GM19372 (cell line): ENCODE results near the gene ZBTB7B.

Experiments used
- ATAC-seq: cut with Tn5 transposase; IDR thresholded peaks from one replicate; pipeline ENCODE4 v1.9.1; 2021; ENCODE audit warnings: mild to moderate bottlenecking, low read depth, moderate library complexity; ENCODE audit not compliant: unreplicated experiment

Gene ZBTB7B

DNA sequence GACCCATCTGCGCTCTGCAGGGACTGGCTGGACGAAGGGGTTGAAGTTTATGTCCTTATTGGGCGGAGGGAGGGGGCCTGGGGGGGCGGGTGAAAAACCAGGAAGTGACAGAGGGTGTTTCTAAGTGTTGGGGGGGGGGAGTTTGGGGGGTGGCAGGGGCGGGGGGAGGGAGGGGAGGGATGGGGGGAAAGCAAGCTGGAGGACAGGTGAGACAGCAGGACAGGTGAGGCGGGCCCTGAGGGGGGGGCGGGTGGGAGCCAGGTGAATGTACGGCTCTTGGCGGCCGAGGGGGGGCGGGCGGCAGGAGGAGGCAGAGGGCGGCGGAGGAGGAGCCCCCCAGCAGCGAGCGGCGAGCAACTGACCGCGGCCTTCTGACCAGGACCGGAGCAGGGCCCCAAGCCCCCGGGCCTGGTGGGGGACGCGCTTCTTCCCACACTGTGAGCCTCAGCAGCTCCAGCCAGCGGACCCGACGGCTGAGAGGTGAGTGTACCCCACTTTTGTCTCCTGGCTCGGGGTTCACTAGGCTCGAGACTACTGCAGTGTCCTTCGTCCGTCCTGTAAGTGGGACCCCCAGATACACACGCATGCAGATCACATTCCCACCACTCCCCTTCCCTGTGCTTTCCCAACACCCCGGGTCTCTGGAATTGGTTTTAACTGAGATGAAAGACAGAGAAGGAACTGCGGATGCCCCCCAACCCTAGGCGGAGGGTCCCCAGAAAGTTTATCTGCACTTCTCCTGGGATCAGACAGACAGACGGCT is at the start of gene ZBTB7B:
Gene ZBTB7B (plus strand): TSS at position 339 of the 763 bp plus-strand sequence. CDS start 11,859 bp downstream, outside the sequence.
- ATAC-seq, result peak; percentile 2

- no peak for ATAC-seq
These were observed 49.0 kb upstream of the ZBTB7B start for GRCh38 chr1:154953611-154954038.

- no peak for ATAC-seq
These were observed 48.1 kb upstream of the ZBTB7B start for GRCh38 chr1:154954541-154954940.

DNA sequence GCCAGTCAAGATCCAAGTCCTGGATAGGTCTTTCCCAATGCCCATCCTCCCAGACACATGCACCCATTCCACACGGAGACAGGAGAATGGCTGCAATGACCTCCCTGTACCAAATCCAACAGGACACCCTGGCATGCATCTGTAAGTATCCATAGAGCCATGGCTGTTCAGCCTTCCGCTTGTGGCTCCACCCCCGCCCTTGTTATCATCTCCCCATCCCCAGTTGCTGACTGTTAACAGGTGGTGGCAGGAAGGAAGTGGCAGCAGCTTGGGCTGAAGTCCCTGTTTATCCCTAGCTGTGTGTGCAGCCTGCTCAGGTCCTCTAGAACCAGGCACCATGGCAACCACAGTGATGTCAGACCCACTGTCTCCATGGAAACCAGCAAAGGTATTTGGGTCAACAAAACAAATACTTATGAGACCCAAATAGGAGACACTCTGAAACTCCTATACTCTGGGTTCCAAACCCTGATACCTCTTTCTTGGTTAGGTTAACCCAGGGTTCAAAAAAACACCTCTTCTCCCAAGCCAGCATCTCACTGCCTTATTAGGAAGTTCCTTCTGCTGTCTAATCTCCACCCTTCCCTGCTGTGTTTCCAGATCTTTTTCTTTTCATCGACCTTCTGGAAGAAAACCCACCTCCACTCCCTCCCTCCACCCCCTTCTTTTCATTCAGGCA is 47.4 kb upstream of the ZBTB7B start:
- ATAC-seq, result no peak

DNA sequence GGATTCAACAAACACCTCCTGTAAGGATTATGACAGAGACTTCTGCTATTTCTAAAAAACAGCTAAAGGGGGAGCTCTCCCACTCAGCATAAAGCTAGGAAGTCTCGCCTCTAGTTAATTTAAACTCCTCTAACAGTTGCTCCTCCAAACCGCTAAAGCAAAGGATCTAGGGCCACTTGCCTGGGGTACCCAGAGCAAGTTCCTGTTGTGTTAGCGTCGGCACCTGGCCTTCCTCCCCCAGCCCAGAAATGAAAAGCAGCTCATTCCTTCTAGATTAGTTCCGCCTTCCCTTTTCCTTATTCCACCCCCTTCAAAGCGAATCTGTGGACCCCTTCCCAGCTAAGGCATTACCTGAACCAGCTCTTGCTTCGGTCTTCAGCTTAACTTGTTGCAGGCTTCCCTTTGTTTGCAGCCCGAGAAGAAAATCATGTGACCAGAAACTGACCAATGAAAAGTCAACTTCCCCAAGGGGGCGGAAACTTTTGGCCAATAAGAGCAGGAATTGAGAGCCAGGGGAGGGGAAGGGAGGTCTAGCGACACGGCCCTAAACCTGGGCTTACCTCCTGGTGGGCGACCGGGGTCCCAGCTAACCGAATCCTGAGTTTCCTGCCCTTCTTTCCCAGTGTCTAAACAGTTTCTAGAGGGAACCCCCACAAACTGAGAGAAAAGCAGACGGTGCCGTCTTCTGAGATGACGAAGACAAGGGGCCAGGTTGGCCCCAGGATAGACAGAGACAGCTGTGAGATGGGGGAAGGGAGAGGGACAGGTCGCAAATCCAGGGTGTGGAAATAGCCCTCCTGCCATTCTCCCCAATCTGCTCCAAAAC is 46.7 kb upstream of the ZBTB7B start, which contains the start of gene PBXIP1:
Gene PBXIP1 (minus strand): TSS at position 382 of the 826 bp plus-strand sequence. CDS start 2,378 bp downstream, outside the sequence.
- ATAC-seq, result no peak

DNA sequence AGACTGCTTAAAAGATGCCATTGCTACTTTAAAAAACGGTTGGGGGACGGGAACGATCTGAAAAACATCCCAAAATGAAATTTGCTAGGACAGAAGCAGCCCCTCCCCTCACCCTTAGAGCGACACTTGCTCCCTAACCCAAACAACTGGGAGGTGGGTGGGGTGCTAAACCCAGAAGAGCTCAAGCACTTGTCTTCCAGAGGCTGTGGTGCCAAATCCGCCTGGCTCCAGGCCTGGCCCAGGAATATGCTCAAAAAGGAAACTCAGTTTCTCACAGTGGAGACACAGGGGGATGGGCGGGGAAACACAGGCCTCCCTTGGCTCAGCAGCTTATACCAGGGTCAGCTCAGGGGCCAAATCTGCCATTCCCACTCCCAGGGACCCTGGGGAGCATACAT is 46.1 kb upstream of the ZBTB7B start:
- no peak for ATAC-seq

GRCh38 chr1:154957091-154957657 is 45.4 kb upstream of the ZBTB7B start:
- ATAC-seq, result no peak

DNA sequence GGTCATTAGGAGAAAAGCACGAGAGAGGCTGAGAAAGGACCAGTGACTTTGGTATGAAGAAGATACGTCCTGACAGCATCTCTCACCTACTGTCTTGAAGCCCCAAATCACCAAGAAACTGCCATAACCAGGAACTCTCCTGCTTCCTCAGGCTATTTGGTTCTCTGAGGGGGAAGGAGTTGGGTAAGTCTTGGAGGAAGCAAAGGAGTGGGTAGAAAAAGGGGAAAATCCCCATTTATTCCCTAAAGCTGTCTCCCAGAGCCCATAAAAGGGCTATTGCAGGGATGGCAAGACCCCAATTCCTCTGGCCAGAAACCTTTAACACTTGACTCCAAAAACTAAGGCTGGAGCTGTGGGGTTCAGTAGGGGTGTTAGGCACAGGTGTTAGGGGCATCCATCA is 44.6 kb upstream of the ZBTB7B start:
- ATAC-seq, result no peak

DNA sequence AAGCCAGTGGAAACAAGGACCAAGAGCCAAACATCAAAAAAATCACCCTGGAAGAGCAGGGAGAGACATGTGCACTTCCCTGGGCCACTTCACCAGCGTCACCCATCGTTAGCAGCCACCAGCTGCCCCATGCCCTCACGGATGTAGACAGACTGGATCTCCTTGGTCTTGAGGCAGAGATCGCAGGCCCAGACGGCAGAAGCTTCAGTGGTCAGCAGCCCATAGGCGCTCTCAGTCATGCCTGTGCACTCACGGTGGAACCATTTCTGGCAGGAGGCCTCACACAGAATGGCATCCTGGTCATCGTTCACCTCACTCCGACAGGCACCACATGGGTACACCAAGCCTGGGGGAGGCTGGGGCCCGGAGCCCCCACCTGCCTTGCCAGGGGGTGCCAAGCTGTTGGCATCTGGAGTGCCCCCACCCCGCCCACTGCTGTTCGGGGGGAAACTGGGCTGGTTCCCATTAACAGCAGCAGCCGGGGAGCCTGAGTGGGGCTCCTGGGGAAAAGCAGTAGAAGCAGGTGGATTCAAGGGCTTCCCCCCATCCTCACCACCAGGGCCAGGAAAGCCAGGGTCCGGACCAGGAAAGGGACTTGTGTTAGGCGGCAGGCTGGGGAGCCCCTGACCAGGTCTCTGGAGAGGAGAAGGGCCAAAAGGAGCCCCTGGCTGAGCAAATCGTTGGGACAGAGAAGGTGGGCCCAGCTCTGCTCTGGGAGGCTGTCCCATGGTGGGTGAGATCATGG is 43.7 kb upstream of the ZBTB7B start:
- no peak for ATAC-seq

DNA sequence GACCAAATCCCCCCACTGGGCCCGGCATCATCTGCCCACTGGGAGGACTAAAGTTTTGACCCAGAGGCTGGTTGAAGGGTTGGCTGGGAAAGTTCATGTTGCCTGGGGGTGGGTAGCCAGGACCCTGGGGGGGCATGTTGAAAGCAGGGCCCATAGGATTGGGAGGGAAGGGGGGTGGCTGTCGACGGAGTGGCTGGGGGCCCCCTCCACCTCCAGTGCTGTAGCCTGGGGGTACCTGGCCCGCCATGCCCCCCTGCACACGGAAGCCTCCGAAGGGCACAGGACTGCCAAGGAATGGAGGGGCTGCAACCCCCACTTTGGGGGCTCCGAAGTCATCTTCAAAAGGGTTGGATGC is 43.2 kb upstream of the ZBTB7B start:
- no peak for ATAC-seq

- ATAC-seq, result no peak
These were observed 42.0 kb upstream of the ZBTB7B start for GRCh38 chr1:154960446-154961136.

DNA sequence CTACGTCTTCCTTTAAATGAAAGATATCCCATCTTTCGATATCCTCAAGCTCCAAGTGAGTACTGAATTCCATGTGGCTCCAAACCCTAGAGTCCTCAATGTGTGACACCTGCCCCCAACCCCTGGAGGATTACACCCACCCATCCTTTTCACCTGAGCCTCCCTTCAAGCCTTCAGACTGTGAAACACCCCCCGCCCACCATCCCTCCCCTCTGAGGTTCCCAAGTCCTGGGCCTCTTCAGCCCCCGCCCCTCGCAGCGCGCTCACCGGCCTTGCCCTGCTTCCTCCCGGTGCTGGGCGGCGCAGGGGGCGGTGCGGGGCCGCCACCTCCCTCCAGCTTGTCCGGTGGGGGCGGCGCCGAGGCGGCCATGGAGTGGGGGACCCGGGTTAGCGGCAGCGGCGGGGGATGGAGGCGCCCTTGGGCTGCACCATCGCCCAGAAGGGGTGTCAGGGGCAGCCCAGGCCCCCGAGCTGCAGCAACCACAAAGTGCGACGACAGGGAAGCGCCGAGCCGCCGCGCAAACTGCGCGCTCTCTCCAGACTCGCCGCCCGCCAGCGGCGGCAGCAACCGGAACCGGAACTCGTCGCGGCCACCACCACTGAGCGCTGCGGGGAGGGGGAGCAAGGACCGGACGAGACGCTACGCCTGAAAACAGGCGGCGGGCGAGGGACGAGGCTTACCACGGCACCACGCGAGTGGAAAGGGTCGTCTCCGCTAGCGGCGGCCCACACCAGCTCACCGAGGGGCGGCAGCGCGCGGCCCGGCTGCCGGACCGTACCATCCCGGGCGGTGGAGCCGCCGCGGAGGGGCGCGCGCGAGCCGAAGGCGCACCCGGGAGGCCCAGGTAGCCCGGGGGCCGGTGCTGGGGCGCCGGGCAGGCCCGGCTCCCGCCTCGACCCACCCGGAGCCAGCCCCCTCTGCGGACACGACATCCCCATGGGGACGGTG is 41.1 kb upstream of the ZBTB7B start, which contains the start of gene PYGO2:
Gene PYGO2 (minus strand): TSS at position 576 of the 949 bp plus-strand sequence. CDS start 206 bp downstream, at position 370.
- peak; percentile 80 for ATAC-seq

- no peak for ATAC-seq
These were observed 40.3 kb upstream of the ZBTB7B start for GRCh38 chr1:154962156-154962749.

- no peak for ATAC-seq
These were observed 39.7 kb upstream of the ZBTB7B start for GRCh38 chr1:154962795-154963330.

- no peak for ATAC-seq
These were observed 39.0 kb upstream of the ZBTB7B start for GRCh38 chr1:154963643-154964042.

DNA sequence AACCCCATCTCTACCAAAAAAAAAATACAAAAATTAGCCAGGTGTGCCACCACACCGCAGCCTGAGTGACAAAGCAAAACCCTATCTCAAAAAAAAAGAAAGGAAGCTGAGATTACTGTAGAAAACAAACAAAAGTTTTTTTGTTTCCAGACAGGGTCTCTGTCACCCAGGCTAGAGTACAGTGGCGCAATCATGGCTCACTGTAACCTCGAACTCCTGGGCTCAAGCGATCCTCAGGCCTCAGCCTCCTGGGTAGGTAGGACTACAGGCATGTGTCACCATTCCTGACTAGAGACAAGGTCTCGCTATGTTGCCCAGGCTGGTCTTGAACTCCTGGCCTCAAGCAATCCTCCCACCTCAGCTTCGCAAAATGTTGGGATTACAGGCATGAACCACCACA is 38.2 kb upstream of the ZBTB7B start:
- no peak for ATAC-seq

DNA sequence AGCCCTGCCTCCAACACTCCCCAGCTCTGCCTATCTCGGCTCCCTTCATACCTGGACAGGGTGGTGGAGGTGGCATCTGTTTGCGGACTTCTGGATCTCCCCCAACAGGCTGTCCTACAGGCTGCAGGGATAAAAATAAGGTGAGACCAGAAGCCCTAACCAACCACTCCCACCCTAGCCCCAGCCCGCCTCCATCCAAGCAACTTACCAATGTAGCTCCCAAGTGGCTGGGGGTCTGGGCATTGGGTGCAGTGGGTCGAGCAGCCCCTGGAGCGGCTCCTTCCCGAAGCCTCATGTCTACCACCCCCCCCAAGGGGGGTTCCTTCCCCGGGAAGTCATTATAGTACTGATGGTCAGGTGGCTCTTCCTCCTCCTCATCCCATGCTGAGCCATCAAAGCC is 36.5 kb upstream of the ZBTB7B start:
- ATAC-seq, result no peak
